Spleen (tissue), 11 donors: ENCODE results near the gene CACNA1C. TPM values are rescaled to one million over a fixed set of nuclear protein-coding genes. Genes with fewer than 3 reads are reported as not detected.

Experiments
- DNase-seq: peaks from one replicate; pipeline ENCODE4 v3.0.0-alpha.2; 2020
- H3K27ac ChIP-seq, 8 donors: fragments of 200-600 bp; sonication (generic) in 7 of 8; 1 replicate in 4 of 8; 2 replicates in 4 of 8; pipeline versions ENCODE4 v1.5.0 to v1.8.0; 2016 to 2021; ENCODE audit warnings: inconsistent platforms in 4 of 8, mild to moderate bottlenecking in 4 of 8, moderate library complexity in 1 of 8
- H3K27me3 ChIP-seq, 7 donors: fragments of 200-600 bp; sonication (generic) in 6 of 7; replicated peaks in 1 of 7; 1 replicate in 4 of 7; 2 replicates in 3 of 7; pipeline versions ENCODE4 v1.5.0 to v1.8.0; 2016 to 2021; ENCODE audit warnings: inconsistent platforms in 3 of 7, mild to moderate bottlenecking in 1 of 7
- H3K36me3 ChIP-seq, 6 donors: fragments of 200-600 bp; sonication (generic) in 5 of 6; 1 replicate in 4 of 6; 2 replicates in 2 of 6; pipeline versions ENCODE4 v1.5.0 to v1.8.0; 2016 to 2021; ENCODE audit warnings: inconsistent platforms in 2 of 6
- H3K4me1 ChIP-seq, 6 donors: fragments of 200-600 bp; sonication (generic) in 5 of 6; 1 replicate in 3 of 6; 2 replicates in 3 of 6; pipeline versions ENCODE4 v1.5.0 to v1.8.0; 2016 to 2021; ENCODE audit warnings: inconsistent platforms in 3 of 6
- H3K4me3 ChIP-seq, 8 donors: fragments of 200-600 bp; sonication (generic) in 7 of 8; 1 replicate in 4 of 8; 2 replicates in 4 of 8; pipeline versions ENCODE4 v1.5.0 to v1.8.0; 2016 to 2021; ENCODE audit warnings: inconsistent platforms in 4 of 8, mild to moderate bottlenecking in 4 of 8, moderate library complexity in 2 of 8
- H3K9me3 ChIP-seq, 8 donors: fragments of 200-600 bp; sonication (generic) in 7 of 8; 1 replicate in 4 of 8; 2 replicates in 4 of 8; pipeline versions ENCODE4 v1.5.0 to v1.8.0; 2016 to 2021; ENCODE audit warnings: inconsistent platforms in 4 of 8
- POLR2A ChIP-seq, 3 donors: fragments of 450-650 bp; IDR thresholded peaks; one replicate each; pipeline ENCODE4 v1.5.1; 2017; ENCODE audit warnings: antibody characterized with exemption in 3 of 3, mild to moderate bottlenecking in 1 of 3
- POLR2AphosphoS5 ChIP-seq, 3 donors: sonication (generic); formaldehyde crosslinking; IDR thresholded peaks; one replicate each; pipeline ENCODE4 v1.5.1; 2017; ENCODE audit warnings: antibody characterized with exemption in 3 of 3
- WGBS, 5 donors: extraction: QIAGEN DNeasy Blood & Tissue Kit in 3 of 5; methylation state at CpG; one replicate each; pipeline versions ENCODE4 v1.1.5 to v1.1.7; 2013 to 2018; 5-methylcytosine and 5-hydroxymethylcytosine counted together
- intact Hi-C: fragments of 100-400 bp; cut with DNase I; formaldehyde crosslinking; loops from one replicate; pipeline ENCODE4 v1.15.0; 2023; ENCODE audit warnings: low total_unique reads
- polyA plus RNA-seq, 3 donors: library from polyadenylated mRNA; stranded (reverse); fragments of 200-250 nt; gene quantifications; one replicate each; pipeline ENCODE4 v1.2.1, GENCODE V29; 2013
- total RNA-seq, 7 donors: library from RNA; depleted of rRNA in 3 of 7; stranded (reverse); fragments of >200 nt in 3 of 7; fragmentation: NEBNext Ultra II Directional in 4 of 7; extraction: Animal tissue kit (Norgen Biotek cat#: 25700) in 4 of 7; gene quantifications; one replicate each; pipeline versions ENCODE4 v1.1.0 to v1.2.1, GENCODE V29; 2016 to 2021
- TF ChIP-seq, protein P1 (sequence below), 11 experiments: fragments of 200-600 bp in 7 of 11; fragments of 450-650 bp in 4 of 11; sonication (generic) in 4 of 11; IDR thresholded peaks in 8 of 11; conservative IDR thresholded peaks in 3 of 11; 1 replicate in 7 of 11; 2 replicates in 4 of 11; pipeline versions ENCODE4 v1.4.0 to v1.8.0; 2016 to 2021; ENCODE audit warnings: antibody characterized with exemption in 11 of 11, inconsistent platforms in 4 of 11, mild to moderate bottlenecking in 1 of 11
- donor health status: healthy with polysubstance abuse.
- donor health status: DM: no; HTN: no; CAD: no; lungs with moderate emphysema.
- donor health status: DM: no; HTN: no; CAD: no.
- donor health status: Bipolar disorder and iron deficiency.
- donor health status: healthy.
- donor health status: DM: no; HTN: no; CAD: no.
- donor health status: DM: yes; HTN: yes; CAD: no.

CACNA1C gene
- total and polyA plus RNA-seq, 10 donors, result 0.67 to 27.6 (median 18.4) TPM

DNA sequence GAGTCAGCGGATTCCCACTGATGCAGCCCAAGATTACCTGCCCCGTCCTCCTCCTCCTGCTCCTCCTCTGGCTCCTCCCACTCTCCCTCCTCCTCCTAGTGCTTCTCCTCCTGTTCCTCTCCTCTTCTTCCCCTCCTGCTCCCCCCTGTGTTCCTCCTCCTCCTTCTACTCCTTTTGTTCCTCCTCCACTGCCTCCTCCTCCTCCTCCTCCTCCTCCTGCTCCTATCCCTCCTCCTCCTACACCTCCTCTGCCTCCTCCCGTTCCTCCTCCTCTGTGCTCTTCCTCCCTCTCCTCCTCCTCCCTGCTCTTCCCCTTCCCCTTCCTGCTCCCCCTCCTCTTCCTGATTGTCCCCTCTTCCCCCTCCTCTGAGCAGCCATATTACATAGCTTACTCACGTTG, 141.3 kb downstream of the CACNA1C start:
- WGBS, 5 donors, result 38 to 70% (median 61%) methylated on average over 4 of the region's 4 CpGs
- no peaks in the 10 kb centered on the region for H3K36me3 ChIP-seq
- DNase-seq, result no peak
- TF ChIP-seq, protein P1, sequence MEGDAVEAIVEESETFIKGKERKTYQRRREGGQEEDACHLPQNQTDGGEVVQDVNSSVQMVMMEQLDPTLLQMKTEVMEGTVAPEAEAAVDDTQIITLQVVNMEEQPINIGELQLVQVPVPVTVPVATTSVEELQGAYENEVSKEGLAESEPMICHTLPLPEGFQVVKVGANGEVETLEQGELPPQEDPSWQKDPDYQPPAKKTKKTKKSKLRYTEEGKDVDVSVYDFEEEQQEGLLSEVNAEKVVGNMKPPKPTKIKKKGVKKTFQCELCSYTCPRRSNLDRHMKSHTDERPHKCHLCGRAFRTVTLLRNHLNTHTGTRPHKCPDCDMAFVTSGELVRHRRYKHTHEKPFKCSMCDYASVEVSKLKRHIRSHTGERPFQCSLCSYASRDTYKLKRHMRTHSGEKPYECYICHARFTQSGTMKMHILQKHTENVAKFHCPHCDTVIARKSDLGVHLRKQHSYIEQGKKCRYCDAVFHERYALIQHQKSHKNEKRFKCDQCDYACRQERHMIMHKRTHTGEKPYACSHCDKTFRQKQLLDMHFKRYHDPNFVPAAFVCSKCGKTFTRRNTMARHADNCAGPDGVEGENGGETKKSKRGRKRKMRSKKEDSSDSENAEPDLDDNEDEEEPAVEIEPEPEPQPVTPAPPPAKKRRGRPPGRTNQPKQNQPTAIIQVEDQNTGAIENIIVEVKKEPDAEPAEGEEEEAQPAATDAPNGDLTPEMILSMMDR (IDR thresholded peaks at IDR 0.05 in 8 of 11, conservative IDR thresholded peaks at IDR 0.05 in 3 of 11), result no peak
- TF ChIP-seq POLR2AphosphoS5 (IDR thresholded peaks at IDR 0.05), result no peak
- no peak for TF ChIP-seq POLR2A (IDR thresholded peaks at IDR 0.05)
- intact Hi-C loops, result no loop called here
- no peaks in the 10 kb centered on the region for H3K27me3 ChIP-seq
- no peak overlapping the region for H3K4me3 ChIP-seq
- H3K27ac ChIP-seq, result peak overlapping the region in 3 of 8 donors; percentile 3 to 35 (median 25)
- H3K9me3 ChIP-seq, result no peaks in the 10 kb centered on the region
- peaks cover 0 to 11% (median 0%) of the 10 kb centered on the region in 6 donors for H3K4me1 ChIP-seq

DNA sequence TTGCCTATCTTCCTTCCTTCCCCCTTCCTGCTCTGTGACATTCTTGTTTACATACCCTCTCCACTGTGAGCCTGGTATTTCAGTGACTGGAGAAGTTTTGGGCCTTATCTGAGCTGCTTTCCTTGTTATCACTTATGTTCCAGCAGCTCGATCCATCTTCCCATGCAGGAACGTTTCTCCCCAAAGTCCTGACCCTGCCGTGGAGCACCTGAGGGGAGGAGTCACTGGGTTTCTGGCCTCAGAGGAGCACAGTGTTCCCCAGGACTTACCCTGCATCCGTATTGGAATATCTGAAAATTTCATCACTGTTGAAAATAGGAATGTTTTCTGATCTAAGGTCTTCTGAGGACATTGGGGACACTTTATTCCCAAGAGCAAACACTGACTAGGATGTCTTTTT, 141.8 kb downstream of the CACNA1C start:
- H3K9me3 ChIP-seq, result no peaks in the 10 kb centered on the region
- H3K4me3 ChIP-seq, result no peak overlapping the region
- peaks cover 0 to 11% (median 0%) of the 10 kb centered on the region in 6 donors for H3K4me1 ChIP-seq
- WGBS, 5 donors, result 50 to 79% (median 64%) methylated on average over 4 of the region's 4 CpGs
- H3K27ac ChIP-seq, result peak overlapping the region in 4 of 8 donors; percentile 3 to 35 (median 19)
- DNase-seq, result no peak
- no peaks in the 10 kb centered on the region for H3K27me3 ChIP-seq
- intact Hi-C loops, result no loop called here
- no peaks in the 10 kb centered on the region for H3K36me3 ChIP-seq
- TF ChIP-seq POLR2A (IDR thresholded peaks at IDR 0.05) (no peak), POLR2AphosphoS5 (IDR thresholded peaks at IDR 0.05) (no peak)
- TF ChIP-seq, protein P1 (IDR thresholded peaks at IDR 0.05 in 8 of 11, conservative IDR thresholded peaks at IDR 0.05 in 3 of 11), result no peak

DNA sequence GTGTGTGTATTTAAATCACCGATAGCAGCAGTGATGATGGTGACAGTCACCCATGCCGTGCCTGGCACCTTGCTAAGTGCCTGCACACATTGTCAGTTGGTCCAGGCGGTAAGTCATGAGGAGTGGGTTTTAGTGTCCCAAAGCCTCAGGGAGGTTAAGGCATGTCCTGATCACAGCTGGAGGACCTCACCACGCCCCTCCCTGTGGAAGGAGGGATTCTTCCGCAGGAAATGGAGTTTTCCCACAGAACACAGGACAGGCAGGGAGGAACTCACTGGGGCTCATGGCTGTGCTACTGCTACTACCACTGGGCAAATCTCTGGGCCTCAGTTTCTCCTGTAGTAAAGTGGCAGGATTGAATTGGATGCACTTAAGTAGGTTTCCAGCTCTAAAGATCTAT, 142.3 kb downstream of the CACNA1C start:
- DNase-seq, result no peak
- Histone ChIP-seq H3K4me1 (peaks cover 0 to 11% (median 0%) of the 10 kb centered on the region in 6 donors), H3K36me3 (no peaks in the 10 kb centered on the region), H3K9me3 (no peaks in the 10 kb centered on the region), H3K4me3 (no peak overlapping the region), H3K27me3 (no peaks in the 10 kb centered on the region), H3K27ac (no peak overlapping the region)
- TF ChIP-seq, protein P1 (IDR thresholded peaks at IDR 0.05 in 8 of 11, conservative IDR thresholded peaks at IDR 0.05 in 3 of 11), result no peak
- TF ChIP-seq POLR2AphosphoS5 (IDR thresholded peaks at IDR 0.05) (no peak), POLR2A (IDR thresholded peaks at IDR 0.05) (no peak)
- WGBS, 5 donors, result 60 to 92% (median 81%) methylated on average over 5 of the region's 5 CpGs
- intact Hi-C loops, result no loop called here

DNA sequence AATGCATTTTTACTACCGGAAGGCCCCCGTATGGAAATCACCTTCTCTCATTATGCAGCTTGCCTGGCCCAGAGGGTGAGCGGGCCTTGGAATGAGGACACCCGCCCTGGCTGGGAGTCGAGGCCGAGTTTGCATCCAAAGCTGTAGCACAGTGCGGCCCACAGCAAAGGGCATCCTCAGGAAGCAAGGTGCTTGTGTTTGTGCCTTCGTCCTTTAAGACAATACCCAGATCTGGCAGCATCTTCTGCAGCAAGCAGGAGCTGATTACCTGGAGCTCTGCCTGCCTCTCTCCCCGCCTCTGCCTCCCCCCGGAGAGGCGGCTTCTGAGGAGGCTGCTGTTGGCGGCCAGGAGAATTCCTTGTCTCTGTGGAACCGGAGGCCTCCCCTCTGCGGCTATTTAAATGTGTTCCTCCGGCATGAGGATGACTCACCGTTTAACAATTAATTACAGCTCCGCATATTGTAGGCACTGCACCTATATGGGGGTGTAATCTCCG, 145.3 kb downstream of the CACNA1C start:
- Histone ChIP-seq H3K4me3 (no peak overlapping the region), H3K36me3 (no peaks in the 10 kb centered on the region), H3K27ac (no peak overlapping the region), H3K27me3 (peaks cover 0 to 4% (median 0%) of the 10 kb centered on the region in 7 donors), H3K4me1 (peaks cover 0 to 11% (median 0%) of the 10 kb centered on the region in 6 donors), H3K9me3 (no peaks in the 10 kb centered on the region)
- TF ChIP-seq POLR2AphosphoS5 (IDR thresholded peaks at IDR 0.05) (no peak), POLR2A (IDR thresholded peaks at IDR 0.05) (no peak)
- TF ChIP-seq, protein P1 (IDR thresholded peaks at IDR 0.05 in 8 of 11, conservative IDR thresholded peaks at IDR 0.05 in 3 of 11), result no peak
- WGBS, 5 donors, result 82 to 92% (median 87%) methylated on average over 18 of the region's 18 CpGs
- DNase-seq, result no peak
- intact Hi-C loops, result no loop called here
